ENCODE data around the gene NFATC4. TPM values are rescaled to one million over a fixed set of nuclear protein-coding genes. Genes with fewer than 3 reads are reported as not detected.
A peak's percentile ranks its signal among the peaks of the same experiment; 100 is the strongest.

NFATC4 gene
- total RNA-seq, 2 donors from 2014 or later, result 12.8 to 17.4 TPM

DNA sequence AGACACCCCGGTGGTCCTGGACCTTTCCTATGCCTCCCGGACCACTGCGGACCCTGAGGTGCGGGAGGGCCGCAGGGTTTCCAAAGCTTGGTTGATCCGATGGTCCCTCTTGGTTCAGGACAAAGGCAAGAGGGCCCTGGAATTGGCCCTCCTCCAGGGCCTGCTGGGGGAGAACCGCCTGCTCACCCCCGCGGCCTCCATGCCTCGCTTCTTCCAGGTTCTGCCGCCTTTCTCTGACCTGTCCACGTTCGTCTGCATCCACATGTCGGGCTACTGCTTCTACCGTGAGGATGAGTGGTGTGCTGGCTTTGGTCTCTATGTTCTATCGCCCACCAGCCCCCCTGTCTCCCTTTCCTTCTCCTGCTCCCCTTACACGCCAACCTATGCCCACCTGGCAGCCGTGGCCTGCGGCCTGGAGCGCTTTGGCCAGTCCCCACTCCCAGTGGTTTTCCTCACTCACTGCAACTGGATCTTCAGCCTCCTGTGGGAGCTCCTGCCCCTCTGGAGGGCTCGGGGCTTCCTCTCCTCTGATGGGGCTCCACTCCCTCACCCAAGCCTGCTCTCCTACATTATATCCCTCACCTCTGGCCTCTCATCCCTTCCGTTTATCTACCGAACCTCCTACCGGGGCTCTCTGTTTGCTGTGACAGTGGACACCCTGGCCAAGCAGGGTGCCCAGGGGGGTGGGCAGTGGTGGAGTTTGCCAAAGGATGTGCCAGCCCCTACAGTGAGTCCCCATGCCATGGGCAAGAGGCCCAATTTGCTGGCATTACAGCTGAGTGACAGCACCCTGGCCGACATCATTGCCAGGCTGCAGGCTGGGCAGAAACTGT lies 47.7 kb downstream of the NFATC4 start:
- intact Hi-C loops (cut with DNase I, micrococcal nuclease), result no loop called here
- no peak for ATAC-seq
- peak in 1 of 2 donors; percentile 24 for DNase-seq

DNA sequence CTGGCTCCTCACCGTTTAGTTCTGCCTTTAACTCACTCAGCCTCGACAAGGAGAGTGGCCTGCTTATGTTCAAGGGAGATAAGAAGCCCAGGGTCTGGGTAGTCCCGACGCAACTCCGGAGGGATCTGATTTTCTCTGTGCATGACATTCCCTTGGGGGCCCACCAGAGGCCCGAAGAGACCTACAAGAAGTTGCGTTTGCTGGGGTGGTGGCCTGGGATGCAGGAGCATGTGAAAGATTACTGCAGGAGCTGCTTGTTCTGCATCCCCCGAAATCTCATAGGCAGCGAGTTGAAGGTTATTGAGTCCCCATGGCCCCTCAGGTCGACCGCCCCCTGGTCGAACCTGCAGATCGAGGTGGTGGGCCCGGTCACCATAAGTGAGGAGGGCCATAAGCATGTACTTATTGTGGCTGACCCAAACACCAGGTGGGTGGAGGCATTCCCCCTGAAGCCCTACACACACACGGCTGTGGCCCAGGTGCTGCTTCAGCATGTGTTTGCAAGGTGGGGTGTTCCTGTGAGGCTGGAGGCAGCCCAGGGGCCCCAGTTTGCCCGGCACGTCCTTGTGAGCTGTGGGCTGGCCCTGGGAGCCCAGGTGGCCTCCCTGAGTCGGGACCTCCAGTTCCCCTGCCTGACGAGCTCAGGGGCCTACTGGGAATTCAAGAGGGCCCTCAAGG lies 48.4 kb downstream of the NFATC4 start:
- ATAC-seq (no peak), DNase-seq (no peak)
- intact Hi-C loops (cut with DNase I, micrococcal nuclease), result no loop called here

DNA sequence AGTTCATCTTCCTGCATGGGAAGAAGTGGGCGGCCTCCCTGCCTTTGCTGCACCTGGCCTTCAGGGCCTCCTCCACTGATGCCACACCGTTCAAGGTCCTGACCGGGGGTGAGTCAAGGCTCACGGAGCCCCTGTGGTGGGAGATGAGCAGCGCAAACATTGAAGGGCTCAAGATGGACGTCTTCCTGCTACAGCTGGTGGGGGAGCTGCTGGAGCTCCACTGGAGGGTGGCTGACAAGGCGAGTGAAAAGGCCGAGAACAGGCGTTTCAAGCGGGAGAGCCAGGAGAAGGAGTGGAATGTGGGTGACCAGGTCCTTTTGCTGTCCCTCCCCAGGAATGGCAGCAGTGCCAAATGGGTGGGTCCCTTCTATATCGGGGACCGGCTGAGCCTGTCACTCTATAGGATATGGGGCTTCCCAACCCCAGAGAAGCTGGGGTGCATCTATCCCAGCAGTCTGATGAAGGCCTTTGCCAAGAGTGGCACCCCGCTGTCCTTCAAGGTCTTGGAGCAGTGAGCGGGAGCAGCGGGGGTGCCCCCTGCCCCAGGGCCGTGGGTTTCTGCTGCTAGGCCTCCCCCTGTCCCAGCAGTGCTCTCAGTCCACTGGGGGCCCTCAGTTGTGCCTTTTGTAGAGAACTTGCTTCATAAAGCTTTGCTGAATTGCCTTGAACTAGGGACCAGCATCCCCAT lies 49.1 kb downstream of the NFATC4 start:
- ATAC-seq (no peak), DNase-seq (no peak)
- intact Hi-C loops (cut with DNase I, micrococcal nuclease), result no loop called here

DNA sequence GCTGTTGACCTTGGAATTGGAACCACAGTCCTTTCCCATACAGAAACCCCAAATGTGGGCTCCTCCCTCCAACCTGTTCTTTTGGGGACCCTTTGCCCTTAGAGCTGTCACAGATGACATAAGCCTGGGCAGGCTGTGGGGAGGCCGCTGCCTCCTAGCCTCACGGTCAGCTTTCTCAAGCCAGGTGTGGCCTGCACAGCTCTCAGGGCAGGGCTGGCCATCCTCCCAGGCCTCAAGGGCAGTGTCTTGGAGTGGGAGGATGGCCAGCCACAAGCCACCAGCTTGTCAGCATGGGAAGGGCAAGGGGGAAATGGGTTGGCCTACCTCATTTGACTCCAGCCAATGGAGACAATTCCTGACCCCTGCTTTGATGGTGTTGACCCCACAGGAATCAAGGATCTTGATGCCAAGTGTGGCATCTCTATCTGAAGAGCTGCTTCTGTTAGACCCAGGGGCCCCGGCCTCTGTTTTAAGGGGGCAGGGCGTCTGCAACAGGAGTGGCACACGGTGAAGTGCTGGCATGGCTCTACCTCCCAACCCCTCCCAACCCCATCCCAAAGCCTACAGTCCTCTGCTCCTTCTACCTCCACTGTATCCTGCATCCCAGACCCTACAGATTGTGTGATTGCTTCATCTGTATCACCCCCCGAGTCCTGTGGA lies 50.0 kb downstream of the NFATC4 start:
- peak in 1 of 2 donors; percentile 25 for DNase-seq
- intact Hi-C loops (cut with DNase I, micrococcal nuclease), result no loop called here
- peak; percentile 12 for ATAC-seq

DNA sequence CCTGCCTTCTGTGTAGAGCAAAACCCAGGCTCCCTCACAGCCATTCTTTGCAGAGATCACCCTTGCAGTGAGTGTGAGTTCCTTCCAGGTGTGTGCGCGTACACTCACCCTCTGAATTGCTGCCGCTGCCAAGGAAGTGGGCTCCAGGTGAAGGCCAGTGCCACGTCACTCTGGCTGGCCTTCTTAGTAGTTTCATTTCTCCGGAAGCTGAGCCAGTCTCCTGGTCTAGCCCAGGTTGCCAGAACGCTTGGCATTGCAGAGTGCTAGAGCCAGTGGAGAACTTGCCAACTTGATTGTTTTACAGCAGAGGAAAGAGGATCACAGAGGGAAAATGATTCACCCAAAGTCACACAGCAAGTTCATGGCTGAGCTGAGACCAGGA lies 50.5 kb downstream of the NFATC4 start:
- intact Hi-C loops (cut with DNase I, micrococcal nuclease), result no loop called here
- ATAC-seq, result peak; percentile 75
- DNase-seq, result peak; percentile 59 to 80

DNA sequence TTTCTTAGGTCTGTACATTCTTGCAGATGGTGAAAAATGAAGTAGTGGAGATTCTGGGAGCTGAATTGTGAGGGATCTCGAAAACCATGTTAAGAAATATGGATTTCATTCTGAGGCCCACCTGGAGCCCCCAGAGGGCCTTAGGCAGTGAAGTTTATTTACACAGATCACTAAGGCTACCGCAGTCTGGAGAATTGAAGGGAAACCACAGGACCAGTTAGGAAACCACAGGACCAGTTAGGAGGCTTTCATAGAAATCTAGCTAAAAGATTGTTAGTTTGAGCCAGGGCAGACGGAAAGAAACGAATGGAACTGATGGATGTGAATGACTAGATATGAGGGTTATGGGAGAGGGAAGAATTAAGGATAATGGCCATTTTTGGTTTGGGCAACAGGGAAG lies 54.3 kb downstream of the NFATC4 start:
- peak in 1 of 2 donors; percentile 0 for DNase-seq
- ATAC-seq, result no peak
- intact Hi-C loops (cut with DNase I, micrococcal nuclease), result no loop called here

- intact Hi-C loops (cut with DNase I, micrococcal nuclease), result no loop called here
- ATAC-seq, result peak; percentile 65
- DNase-seq, result peak; percentile 62 to 76
Observed at GRCh38 chr14:24422694-24423601, 55.0 kb downstream of the NFATC4 start.

GRCh38 chr14:24425704-24426103 lies 57.7 kb downstream of the NFATC4 start:
- no peak for DNase-seq
- intact Hi-C loops (cut with DNase I, micrococcal nuclease), result no loop called here
- ATAC-seq, result no peak

GRCh38 chr14:24426150-24426911 lies 58.3 kb downstream of the NFATC4 start:
- no peak for DNase-seq
- intact Hi-C loops (cut with DNase I, micrococcal nuclease), result no loop called here
- no peak for ATAC-seq

DNA sequence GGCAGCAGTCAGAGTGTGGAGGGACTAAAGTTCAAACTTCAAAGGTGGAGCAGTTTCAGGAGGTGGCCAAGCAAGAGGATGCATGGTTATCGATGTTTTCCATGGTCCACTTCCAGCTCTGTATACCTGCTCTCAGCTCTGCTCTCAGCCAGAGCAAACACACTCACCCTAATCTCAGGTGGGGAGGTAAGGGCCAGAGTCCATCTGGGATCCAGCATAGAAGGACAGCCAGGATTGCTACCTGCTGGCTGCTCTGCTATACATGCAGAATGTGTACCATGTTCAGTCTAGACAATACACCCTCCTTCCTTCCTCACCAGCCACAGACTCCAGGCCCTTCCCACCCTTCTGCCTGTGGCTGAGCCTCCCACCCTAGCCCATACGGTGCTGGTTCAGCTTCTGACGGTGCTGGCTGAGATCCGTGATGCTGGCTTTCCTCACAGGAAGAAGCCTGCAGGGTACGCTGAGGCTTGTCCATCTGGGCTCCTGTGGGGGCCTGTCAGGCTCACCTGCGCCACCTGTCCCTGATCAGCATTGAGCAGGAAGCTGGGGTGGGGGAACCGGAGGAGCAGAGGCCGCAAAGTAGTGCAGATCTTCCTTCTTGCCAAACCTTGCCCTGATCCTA lies 59.0 kb downstream of the NFATC4 start:
- DNase-seq, result peak; percentile 54 to 73
- peak; percentile 60 for ATAC-seq
- intact Hi-C loops (cut with DNase I, micrococcal nuclease), result no loop called here

DNA sequence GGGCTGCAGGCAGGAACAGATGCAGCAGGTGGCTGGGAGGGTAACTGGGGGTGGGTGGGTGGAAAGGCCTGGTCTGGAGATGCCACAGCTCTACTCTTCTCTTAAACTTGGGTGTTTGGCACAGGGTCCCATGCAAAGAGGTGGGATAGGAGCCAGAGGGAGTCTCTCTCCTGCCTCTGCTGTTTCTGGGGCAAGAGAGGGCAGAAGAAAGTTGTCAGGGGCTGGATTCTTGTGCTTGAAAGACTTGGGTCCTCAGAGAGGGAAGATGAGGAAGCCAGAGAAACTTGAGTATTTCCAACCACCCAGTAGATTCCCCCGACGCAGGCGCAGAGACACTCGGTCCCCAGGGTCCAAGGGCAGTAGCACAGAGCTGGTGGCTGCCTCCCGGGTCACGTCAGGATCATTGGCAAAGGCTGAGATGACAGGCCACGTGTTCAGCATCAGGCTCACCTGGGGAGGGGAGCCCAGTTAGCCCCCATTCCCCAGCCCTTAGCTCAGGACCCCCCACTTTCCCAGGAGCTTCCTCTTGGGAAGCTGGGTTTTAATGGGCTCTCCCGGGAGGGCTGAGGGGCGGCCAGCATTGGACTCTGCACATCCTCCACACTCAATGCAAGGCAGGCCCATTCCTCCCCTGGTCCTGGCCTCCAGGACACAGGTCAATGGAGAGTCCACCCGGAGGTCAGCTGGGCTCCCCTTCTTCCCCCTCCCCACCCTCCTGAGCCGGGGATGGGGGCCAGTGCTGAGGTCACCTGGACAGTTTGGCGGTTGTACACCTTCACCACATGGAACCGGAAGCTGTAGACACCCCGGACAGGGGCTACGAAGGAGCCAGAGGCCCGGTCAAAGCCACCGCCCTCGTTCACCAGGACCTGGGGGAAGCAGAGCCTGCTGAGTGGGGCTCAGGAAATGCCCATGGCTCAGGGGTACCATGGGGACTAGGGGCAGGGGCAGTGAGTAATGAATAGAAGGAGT lies 59.8 kb downstream of the NFATC4 start:
- intact Hi-C loops (cut with DNase I, micrococcal nuclease), result no loop called here
- peak in 1 of 2 donors; percentile 27 for DNase-seq
- ATAC-seq, result no peak

DNA sequence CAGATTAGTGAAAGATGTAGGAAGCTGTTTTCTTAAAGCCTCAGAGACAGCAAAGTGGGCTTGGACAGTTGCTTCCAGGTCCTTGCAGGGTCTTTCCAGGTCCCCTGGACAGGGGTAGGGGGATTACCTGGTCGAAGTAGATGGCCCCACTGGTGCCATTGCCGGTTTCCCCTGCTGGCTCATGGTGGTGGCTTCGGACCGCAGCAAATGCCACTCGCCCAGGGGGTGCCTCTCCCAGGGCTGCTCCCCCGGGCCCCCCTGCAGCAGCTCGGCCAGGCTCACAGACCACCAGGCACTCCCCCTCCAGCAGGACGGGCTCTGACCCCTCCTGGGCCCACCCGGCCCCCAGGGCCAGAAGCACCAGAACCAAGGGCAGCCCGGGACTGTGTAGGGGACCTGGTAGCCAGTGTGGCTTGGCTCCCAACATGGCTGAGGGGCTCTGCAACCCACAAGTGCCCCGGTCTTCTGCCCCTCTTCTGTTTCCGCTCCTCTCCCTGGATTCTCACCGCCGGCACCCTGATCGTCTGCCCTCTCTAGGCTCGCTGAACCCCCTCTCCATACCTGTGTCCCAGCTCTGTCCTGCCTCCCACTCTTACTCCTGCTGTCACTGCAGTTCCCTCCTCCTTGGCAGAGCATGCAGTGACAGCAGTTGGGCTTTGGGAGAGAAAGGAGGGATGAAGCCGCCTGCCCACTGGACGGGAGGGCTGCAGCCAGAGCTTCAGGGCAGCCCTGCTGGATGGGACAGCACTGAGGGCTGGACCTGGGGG lies 60.8 kb downstream of the NFATC4 start:
- ATAC-seq, result no peak
- intact Hi-C loops (cut with DNase I, micrococcal nuclease), result no loop called here
- DNase-seq, result peak in 1 of 2 donors; percentile 39

Measured in left colon (tissue), 2 donors.